GM10248 (cell line): ENCODE results near the gene KCTD6.
A peak's percentile ranks its signal among the peaks of the same experiment; 100 is the strongest.
"Not testable (repeated sequence)": the region's sequence is repeated elsewhere in the genome, so short reads cannot be mapped to it uniquely, and the experiment has no call there.

ENCODE experiments used
- CTCF ChIA-PET: fragments of 300-600 bp; sonication (Branson Sonifier 250); formaldehyde crosslinking; extraction: SDS; loops from one replicate; lab custom pipeline; 2021; ENCODE audit warnings: antibody characterized with exemption; lab: Yijun Ruan, JAX
- POLR2A ChIA-PET: fragments of 350-650 bp; sonication (Branson Sonifier 250); formaldehyde crosslinking; extraction: SDS; loops from one replicate; lab custom pipeline; 2020; ENCODE audit warnings: antibody characterized with exemption; lab: Yijun Ruan, JAX
- DNase-seq: peaks from one replicate; pipeline ENCODE4 v3.0.0; 2012; ENCODE audit errors: extremely low spot score
- TF ChIP-seq, protein P1 (sequence below): IDR thresholded peaks from 2 replicates; pipeline ENCODE4 v1.5.1; 2012; ENCODE audit warnings: mild to moderate bottlenecking, low read depth; ENCODE audit errors: extremely low read depth, missing control alignments, control extremely low read depth

KCTD6 gene

DNA sequence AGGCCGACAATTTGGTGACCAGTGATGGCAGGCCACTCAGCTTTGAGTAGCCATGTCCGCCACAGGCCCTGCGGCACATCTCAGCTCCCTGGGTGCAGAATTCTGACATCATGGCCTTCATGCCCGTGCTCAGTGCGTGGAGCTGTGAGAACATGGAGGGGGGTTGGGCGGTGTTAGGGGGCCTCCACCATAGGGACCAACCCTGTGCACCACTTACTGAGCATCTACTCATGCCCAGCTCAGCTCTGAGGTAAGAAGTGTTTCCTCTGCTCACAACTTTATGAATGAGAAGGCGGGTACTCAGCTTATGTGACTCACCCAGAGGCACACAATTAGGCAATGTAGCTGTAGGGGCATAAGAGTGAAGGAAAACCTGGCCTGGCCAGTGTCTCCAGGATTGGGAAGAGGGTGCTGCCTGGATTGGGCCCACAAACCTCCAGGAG, 34.6 kb downstream of the KCTD6 start:
- DNase-seq = no peak
- TF ChIP-seq, protein P1, sequence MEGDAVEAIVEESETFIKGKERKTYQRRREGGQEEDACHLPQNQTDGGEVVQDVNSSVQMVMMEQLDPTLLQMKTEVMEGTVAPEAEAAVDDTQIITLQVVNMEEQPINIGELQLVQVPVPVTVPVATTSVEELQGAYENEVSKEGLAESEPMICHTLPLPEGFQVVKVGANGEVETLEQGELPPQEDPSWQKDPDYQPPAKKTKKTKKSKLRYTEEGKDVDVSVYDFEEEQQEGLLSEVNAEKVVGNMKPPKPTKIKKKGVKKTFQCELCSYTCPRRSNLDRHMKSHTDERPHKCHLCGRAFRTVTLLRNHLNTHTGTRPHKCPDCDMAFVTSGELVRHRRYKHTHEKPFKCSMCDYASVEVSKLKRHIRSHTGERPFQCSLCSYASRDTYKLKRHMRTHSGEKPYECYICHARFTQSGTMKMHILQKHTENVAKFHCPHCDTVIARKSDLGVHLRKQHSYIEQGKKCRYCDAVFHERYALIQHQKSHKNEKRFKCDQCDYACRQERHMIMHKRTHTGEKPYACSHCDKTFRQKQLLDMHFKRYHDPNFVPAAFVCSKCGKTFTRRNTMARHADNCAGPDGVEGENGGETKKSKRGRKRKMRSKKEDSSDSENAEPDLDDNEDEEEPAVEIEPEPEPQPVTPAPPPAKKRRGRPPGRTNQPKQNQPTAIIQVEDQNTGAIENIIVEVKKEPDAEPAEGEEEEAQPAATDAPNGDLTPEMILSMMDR = no peak
- CTCF ChIA-PET = interaction anchor here (1.2 to 2.0 kb wide), 3 partner anchors 43 to 220 kb away, joined by 3 to 10 read pairs (median 3); partner anchors contain the start of genes HTD2 and RPP14
- POLR2A ChIA-PET = interaction anchor here (0.6 kb wide), 1 partner anchor 135 kb away, joined by 4 read pairs; no protein-coding TSS in a partner anchor

DNA sequence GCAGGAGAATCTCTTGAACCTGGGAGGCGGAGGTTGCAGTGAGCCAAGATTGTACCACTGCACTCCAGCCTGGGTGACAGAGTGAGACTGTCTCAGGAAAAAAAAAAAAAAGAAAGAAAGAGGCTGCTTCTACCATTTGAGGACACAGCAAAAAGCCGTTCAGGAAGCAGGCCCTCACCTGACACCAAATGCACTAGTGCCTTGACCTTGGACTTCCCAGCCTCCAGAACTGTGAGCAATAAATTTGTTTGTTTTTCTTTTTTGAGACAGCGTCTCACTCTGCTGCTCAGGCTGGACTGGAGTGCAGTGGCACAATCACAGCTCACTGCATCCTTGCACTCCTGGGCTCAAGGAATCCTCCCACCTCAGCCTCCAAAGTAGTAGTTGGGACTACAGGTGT, 35.5 kb downstream of the KCTD6 start:
- CTCF ChIA-PET = interaction anchor here (1.2 to 2.0 kb wide), 4 partner anchors 112 to 350 kb away, joined by 3 to 10 read pairs (median 4); partner anchors contain the start of genes HTD2 and RPP14
- DNase-seq = not testable (repeated sequence)

DNA sequence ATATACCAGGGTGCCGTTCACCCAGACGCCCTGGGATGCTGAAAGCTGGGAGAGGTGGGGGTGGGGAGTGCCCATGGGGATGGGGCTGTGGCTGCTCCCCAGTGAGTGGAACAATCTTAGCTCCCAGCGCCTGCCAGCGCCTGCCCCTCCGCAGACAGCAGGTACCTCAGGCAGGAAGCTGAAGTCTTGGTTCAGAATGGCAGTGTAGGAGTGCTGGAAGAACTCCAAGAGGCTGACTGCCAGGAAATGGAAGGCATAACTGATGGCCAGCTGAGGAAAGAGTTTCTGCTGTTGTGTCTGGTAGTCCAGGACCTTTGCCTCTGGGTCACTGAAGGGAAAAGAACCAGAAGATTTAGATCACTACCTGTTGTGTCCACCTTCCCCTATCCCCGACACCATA, 36.7 kb downstream of the KCTD6 start:
- CTCF ChIA-PET = interaction anchor here (0.9 to 8.8 kb wide), 8 partner anchors 9 to 352 kb away, joined by 3 to 95 read pairs (median 4); partner anchors contain the start of genes HTD2 and RPP14

More for the DNA sequence above, 35.5 kb downstream of the KCTD6 start:
- POLR2A ChIA-PET = not testable (repeated sequence)

DNA sequence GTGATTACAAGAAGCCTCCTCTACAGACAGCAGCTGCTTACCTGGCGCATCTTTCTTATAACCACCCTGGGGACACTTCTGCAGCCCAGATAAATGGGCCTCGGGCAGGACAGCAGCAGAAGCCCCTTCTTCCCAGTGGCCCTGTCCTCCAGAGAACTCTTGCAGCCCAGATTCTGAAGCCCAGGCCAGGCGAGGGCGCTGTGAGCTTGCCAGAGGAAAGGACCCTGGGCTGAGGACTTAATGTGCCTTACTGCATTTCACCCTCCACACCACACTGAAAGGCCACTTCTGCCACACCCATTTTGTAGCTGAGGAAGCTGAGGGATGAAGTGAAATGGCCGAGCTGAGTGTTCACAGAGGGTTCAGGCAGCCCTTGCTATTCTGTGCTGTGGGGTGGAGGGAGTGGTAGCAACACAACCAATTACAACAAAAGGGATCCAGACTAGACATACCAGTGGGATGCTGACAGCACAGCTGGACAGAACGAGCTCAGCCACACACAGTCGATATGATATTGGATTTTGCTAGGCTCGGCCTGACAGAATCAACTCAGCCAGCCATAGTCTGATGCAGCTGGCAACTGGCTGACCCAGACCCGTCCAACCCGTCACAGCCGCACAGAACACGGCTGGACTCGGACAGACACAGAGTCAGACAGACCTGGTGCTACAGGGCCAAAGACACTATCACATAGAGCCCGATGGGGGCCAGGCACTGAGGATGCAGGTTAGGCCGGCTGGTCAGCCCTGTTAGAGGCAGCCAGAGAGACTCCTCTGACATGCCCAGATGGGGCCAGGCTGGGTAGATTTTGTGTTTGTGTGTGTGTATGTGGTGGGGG, 37.8 kb downstream of the KCTD6 start:
- POLR2A ChIA-PET = no interaction called here
- peak; percentile 34 for DNase-seq
- CTCF ChIA-PET = interaction anchor here (0.7 to 8.8 kb wide), 5 partner anchors 9 to 230 kb away, joined by 3 to 95 read pairs (median 3); partner anchors contain the start of genes HTD2, KCTD6 and RPP14
- TF ChIP-seq, protein P1 = peak; percentile 52

More for the DNA sequence above, 36.7 kb downstream of the KCTD6 start:
- POLR2A ChIA-PET = no interaction called here
- TF ChIP-seq, protein P1 = no peak
- DNase-seq = no peak

DNA sequence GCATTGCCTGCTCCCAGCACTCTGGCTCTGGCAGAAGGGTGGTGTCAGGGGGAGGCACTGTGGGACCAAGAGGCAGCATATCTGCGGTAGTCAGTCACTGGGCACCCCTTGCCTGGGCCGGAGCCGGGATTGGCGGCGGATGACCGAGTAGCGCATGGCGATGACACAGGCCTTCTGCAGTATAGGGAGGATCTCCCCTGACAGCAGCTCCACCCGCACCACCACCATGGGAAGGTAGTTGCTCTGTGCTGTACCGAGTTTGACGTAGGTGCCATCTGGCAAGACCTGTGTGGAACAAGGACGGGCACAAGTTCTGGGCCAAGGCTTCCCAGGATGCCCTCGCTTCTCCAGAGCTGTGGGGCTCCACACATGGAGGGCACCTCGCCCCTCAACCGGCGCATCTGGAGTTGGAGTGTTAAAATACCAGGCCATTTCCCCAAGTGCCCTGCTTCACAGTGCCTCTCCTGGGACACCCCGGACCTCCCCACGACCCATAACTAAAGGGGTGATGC, 38.5 kb downstream of the KCTD6 start:
- POLR2A ChIA-PET = no interaction called here
- DNase-seq = peak; percentile 16
- CTCF ChIA-PET = interaction anchor here (1.0 to 8.8 kb wide), 4 partner anchors 8 to 223 kb away, joined by 3 to 95 read pairs (median 9); partner anchors contain the start of genes HTD2, KCTD6 and RPP14
- TF ChIP-seq, protein P1 = no peak

DNA sequence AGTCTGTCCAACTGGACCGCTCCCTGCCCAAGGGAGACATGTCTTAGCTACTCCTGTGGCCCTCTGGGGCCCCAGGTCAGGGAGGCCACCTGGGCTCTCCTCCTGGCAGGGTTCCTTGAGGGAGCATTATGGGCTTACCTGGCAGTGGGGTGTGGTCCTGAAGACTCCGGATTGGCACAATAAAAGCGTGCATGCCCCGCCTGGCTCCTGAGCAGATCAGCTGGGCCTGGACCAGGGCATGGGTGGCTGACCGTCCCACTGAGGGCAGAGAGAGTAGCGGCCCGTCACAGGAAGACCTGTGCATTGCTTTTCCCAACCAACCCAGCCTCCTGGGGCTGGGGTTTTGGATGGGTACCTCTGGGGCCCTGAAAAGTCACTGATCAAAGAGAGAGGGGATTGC, 39.7 kb downstream of the KCTD6 start:
- CTCF ChIA-PET = interaction anchor here (0.8 to 8.8 kb wide), 14 partner anchors 9 to 344 kb away, joined by 3 to 95 read pairs (median 3); partner anchors contain the start of genes HTD2, KCTD6 and RPP14
- TF ChIP-seq, protein P1 = no peak
- POLR2A ChIA-PET = no interaction called here
- no peak for DNase-seq
